Occipital lobe (tissue), 2 donors: ENCODE data around the gene DESI2. TPM values are rescaled to one million over a fixed set of nuclear protein-coding genes. Genes with fewer than 3 reads are reported as not detected.
"Not testable (repeated sequence)": the region's sequence is repeated elsewhere in the genome, so short reads cannot be mapped to it uniquely, and the experiment has no call there.

ENCODE experiments used
- DNase-seq: peaks from one replicate; lab custom pipeline; 2025; lab: John Stamatoyannopoulos, UW
- total RNA-seq: library from RNA; depleted of rRNA; stranded (reverse); fragments of >200 nt; gene quantifications from one replicate; pipeline ENCODE4 v1.2.3, GENCODE V29; 2014

The DESI2 gene
- total RNA-seq, 1 donor from 2014 or later, result 38.8 TPM

- DNase-seq, result no peak
Observed at GRCh38 chr1:244704107-244704506, 51.2 kb downstream of the DESI2 start.

- no peak for DNase-seq
Observed at GRCh38 chr1:244705261-244706234, 52.6 kb downstream of the DESI2 start.

- no peak for DNase-seq
Observed at GRCh38 chr1:244709076-244709475, 56.1 kb downstream of the DESI2 start.

GRCh38 chr1:244709476-244710368 is 56.8 kb downstream of the DESI2 start:
- no peak for DNase-seq

- DNase-seq, result no peak
Observed at GRCh38 chr1:244710474-244711062, 57.6 kb downstream of the DESI2 start.

- DNase-seq, result no peak
Observed at GRCh38 chr1:244712669-244713068, 59.7 kb downstream of the DESI2 start.

- DNase-seq, result no peak
Observed at GRCh38 chr1:244713332-244713731, 60.4 kb downstream of the DESI2 start.

- no peak for DNase-seq
Observed at GRCh38 chr1:244727871-244728474, 75.0 kb downstream of the DESI2 start.

- DNase-seq, result no peak
Observed at GRCh38 chr1:244730153-244730933, 77.4 kb downstream of the DESI2 start.

GRCh38 chr1:244730934-244731434 is 78.1 kb downstream of the DESI2 start:
- DNase-seq, result no peak

- DNase-seq, result no peak
Observed at GRCh38 chr1:244731651-244732050, 78.7 kb downstream of the DESI2 start.

GRCh38 chr1:244732851-244733450 is 80.0 kb downstream of the DESI2 start:
- no peak for DNase-seq

GRCh38 chr1:244735404-244735803 is 82.5 kb downstream of the DESI2 start:
- no peak for DNase-seq

GRCh38 chr1:244735876-244736561 is 83.1 kb downstream of the DESI2 start:
- DNase-seq, result no peak

GRCh38 chr1:244739140-244739539 is 86.2 kb downstream of the DESI2 start:
- DNase-seq, result not testable (repeated sequence)

GRCh38 chr1:244740027-244740617 is 87.2 kb downstream of the DESI2 start:
- not testable (repeated sequence) for DNase-seq

GRCh38 chr1:244741692-244742091 is 88.8 kb downstream of the DESI2 start:
- no peak for DNase-seq

- no peak for DNase-seq
Observed at GRCh38 chr1:244749230-244750016, 96.5 kb downstream of the DESI2 start.
